ENCODE data around the gene OTUD5. TPM values are rescaled to one million over a fixed set of nuclear protein-coding genes. Genes with fewer than 3 reads are reported as not detected.

The OTUD5 gene
- total RNA-seq, 2 donors from 2014 or later: 91.0 to 91.6 TPM

DNA sequence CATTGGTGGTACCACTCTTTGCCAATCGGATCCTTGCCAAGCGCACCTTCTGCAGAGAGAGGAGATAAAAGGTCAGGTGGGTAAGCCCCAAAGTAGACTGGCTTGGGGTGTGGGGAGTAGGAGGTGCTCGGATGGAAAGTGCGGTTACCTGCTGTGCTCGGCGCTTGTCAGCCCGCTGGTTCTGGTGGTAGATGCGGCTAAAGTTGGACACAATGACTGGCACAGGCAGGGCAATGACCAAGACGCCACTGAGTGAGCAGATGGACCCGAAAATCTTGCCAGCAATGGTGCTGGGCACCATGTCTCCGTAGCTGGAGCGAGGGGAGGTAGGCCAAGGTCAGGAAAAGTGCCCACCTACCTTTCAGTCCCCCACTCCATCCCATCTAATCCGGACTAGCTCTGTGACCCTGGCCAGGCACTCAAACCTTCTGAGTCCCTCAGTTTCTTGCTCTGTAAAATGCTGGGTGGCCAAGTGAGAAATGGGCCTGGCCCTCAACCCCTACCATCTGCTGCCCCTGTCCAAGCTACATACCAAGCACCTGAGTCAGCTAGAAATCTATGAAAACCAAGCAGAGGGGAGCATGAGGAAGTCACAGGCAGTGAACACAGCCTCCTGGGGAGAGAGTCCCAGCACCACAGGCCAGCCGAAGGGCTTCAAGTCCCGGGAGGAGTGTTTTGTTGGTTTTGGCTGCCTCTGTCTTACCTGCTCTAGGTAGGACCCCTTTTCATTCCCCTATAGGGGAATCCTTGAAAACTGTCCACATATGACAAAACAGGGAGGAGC, 9.6 kb upstream of the OTUD5 start:
- H3K4me3 Mint-ChIP-seq: no peak overlapping the region
- H3K36me3 Mint-ChIP-seq (ENCODE audit: low read depth): no peaks in the 10 kb centered on the region
- no peak for ATAC-seq
- H3K27me3 Mint-ChIP-seq: no peaks in the 10 kb centered on the region
- H3K27ac Mint-ChIP-seq: peak overlapping the region; percentile 41
- DNase-seq: no peak
- H3K9me3 ChIP-seq (ENCODE audit: control insufficient read depth, low read length, poor library complexity, severe bottlenecking): no peaks in the 10 kb centered on the region
- H3K4me1 Mint-ChIP-seq: peaks cover 2% of the 10 kb centered on the region

DNA sequence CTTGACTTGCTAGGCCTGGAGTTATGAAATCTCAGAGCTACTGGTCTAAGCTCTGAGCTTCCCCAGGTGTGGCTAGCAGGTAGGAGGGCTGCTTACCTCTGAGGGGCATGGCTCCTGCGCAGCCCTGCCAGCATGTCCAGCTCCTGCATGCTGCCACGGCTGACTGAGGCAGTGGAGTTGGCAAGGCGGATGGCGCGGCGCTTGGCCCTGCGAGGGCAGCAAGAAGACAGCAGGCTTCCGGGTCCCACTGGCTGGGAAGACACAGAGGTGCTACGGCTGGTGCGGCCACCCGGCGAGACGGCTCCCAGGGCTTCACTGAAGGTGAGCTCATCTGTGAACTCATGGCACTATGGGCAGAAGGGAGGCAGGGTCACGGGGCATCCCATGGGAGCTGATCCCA, 8.6 kb upstream of the OTUD5 start:
- H3K4me3 Mint-ChIP-seq: no peak overlapping the region
- no peaks in the 10 kb centered on the region for H3K27me3 Mint-ChIP-seq
- H3K9me3 ChIP-seq (ENCODE audit: control insufficient read depth, low read length, poor library complexity, severe bottlenecking): no peaks in the 10 kb centered on the region
- no peak for ATAC-seq
- peaks cover 4% of the 10 kb centered on the region for H3K4me1 Mint-ChIP-seq
- DNase-seq: no peak
- no peak overlapping the region for H3K27ac Mint-ChIP-seq
- no peaks in the 10 kb centered on the region for H3K36me3 Mint-ChIP-seq (ENCODE audit: low read depth)

DNA sequence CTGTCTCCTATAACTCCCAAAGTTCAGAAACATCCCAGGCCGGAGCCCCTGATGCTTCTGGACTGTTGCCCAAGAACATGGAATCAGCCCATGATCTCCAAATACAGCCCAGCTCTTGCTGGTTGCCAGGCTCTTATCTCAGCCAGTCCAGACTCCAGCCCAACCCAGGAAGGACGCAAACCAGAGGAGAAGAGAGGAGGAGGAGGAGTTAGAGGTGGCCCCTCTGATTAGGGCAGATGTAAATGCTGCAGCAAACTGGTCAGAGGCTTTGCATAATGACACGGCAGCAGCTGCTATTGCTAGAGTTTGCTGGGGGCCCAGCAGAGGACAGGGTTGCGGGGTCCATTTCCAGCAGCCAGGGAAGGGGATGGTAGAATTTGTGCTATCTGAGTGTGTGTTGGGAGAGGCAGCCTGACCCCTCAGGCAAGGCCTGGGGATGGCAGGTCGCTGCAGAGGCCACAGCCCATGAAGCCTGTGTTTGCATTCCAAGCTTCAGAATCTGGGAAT, 4.2 kb upstream of the OTUD5 start:
- Mint-ChIP-seq H3K27me3 (no peaks in the 10 kb centered on the region), H3K27ac (no peak overlapping the region), H3K4me3 (no peak overlapping the region), H3K4me1 (peaks cover 11% of the 10 kb centered on the region), H3K36me3 (ENCODE audit: low read depth) (no peaks in the 10 kb centered on the region)
- no peaks in the 10 kb centered on the region for H3K9me3 ChIP-seq (ENCODE audit: control insufficient read depth, low read length, poor library complexity, severe bottlenecking)
- DNase-seq (no peak), ATAC-seq (no peak)

GRCh38 chrX:48960291-48960690, 2.9 kb upstream of the OTUD5 start:
- no peak overlapping the region for H3K27ac Mint-ChIP-seq
- peaks cover 15% of the 10 kb centered on the region for H3K4me1 Mint-ChIP-seq
- H3K27me3 Mint-ChIP-seq: no peaks in the 10 kb centered on the region
- no peak overlapping the region for H3K4me3 Mint-ChIP-seq
- no peak for ATAC-seq
- DNase-seq: no peak
- H3K9me3 ChIP-seq (ENCODE audit: control insufficient read depth, low read length, poor library complexity, severe bottlenecking): no peaks in the 10 kb centered on the region
- H3K36me3 Mint-ChIP-seq (ENCODE audit: low read depth): no peaks in the 10 kb centered on the region

DNA sequence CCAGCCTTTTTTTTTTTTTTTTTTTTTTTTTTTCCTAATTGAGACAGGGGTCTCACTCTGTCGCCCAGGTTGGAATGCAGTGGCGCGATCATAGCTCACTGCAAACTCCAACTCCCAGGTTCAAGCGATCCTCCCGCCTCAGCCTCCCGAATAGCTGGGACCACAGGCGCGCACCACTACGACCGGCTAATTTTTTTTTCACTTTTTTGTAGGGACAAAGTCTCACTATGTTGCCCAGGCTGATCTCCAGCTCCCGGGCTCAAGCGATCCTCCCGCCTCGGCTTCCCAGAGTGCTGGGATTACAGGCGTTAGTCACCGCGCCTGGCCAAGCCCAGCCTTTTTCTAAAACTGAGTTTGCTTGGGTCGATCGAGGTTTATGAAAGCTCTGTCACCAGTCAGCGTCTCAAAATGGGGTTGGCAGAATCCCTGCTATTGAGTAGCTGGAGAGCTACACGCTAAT, 1.3 kb upstream of the OTUD5 start:
- Mint-ChIP-seq H3K4me1 (peaks cover 21% of the 10 kb centered on the region), H3K36me3 (ENCODE audit: low read depth) (no peaks in the 10 kb centered on the region), H3K4me3 (peak overlapping the region; percentile 91), H3K27ac (peak overlapping the region; percentile 96), H3K27me3 (no peaks in the 10 kb centered on the region)
- ATAC-seq: no peak
- no peaks in the 10 kb centered on the region for H3K9me3 ChIP-seq (ENCODE audit: control insufficient read depth, low read length, poor library complexity, severe bottlenecking)
- no peak for DNase-seq

GRCh38 chrX:48957827-48958634, 624 bp upstream of the OTUD5 start:
- Mint-ChIP-seq H3K4me1 (peaks cover 23% of the 10 kb centered on the region), H3K4me3 (peak overlapping the region; percentile 91), H3K36me3 (ENCODE audit: low read depth) (no peaks in the 10 kb centered on the region), H3K27me3 (no peaks in the 10 kb centered on the region), H3K27ac (peak overlapping the region; percentile 96)
- no peaks in the 10 kb centered on the region for H3K9me3 ChIP-seq (ENCODE audit: control insufficient read depth, low read length, poor library complexity, severe bottlenecking)
- DNase-seq (peak; percentile 84 to 92 (median 86)), ATAC-seq (peak; percentile 82)

GRCh38 chrX:48956728-48957414, 536 bp downstream of the OTUD5 start:
- H3K4me1 Mint-ChIP-seq: peaks cover 29% of the 10 kb centered on the region

DNA sequence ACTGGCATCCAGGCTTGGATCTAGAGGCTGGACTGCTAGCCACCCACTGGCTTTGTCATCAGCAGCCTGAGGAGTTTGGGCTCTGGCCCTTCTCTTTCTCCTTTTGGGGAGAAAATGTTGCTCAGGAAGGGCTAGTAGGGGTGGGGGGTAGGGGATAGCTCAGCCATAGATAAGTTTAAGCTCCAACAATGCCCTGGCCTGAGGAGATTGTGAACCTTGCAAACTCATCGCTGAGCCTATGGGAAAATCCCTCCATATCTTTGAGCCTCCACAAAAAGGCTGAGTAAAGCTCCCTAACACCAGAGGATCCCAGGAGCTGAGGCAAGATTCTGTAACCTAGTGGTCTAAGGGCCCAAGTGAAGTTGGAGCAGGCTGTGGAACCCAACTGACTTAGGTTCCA, 8.8 kb downstream of the OTUD5 start:
- Mint-ChIP-seq H3K27me3 (no peaks in the 10 kb centered on the region), H3K4me3 (no peak overlapping the region), H3K36me3 (ENCODE audit: low read depth) (peaks cover 2% of the 10 kb centered on the region), H3K4me1 (peaks cover 19% of the 10 kb centered on the region), H3K27ac (peak overlapping the region; percentile 79)
- H3K9me3 ChIP-seq (ENCODE audit: control insufficient read depth, low read length, poor library complexity, severe bottlenecking): no peaks in the 10 kb centered on the region
- ATAC-seq: no peak
- no peak for DNase-seq

More at GRCh38 chrX:48956728-48957414, 536 bp downstream of the OTUD5 start:
- peak; percentile 39 for ATAC-seq
- Mint-ChIP-seq H3K4me3 (peak overlapping the region; percentile 91), H3K36me3 (ENCODE audit: low read depth) (no peaks in the 10 kb centered on the region), H3K27me3 (no peaks in the 10 kb centered on the region), H3K27ac (peak overlapping the region; percentile 96)
- peak; percentile 49 to 56 (median 49) for DNase-seq
- H3K9me3 ChIP-seq (ENCODE audit: control insufficient read depth, low read length, poor library complexity, severe bottlenecking): no peaks in the 10 kb centered on the region

DNA sequence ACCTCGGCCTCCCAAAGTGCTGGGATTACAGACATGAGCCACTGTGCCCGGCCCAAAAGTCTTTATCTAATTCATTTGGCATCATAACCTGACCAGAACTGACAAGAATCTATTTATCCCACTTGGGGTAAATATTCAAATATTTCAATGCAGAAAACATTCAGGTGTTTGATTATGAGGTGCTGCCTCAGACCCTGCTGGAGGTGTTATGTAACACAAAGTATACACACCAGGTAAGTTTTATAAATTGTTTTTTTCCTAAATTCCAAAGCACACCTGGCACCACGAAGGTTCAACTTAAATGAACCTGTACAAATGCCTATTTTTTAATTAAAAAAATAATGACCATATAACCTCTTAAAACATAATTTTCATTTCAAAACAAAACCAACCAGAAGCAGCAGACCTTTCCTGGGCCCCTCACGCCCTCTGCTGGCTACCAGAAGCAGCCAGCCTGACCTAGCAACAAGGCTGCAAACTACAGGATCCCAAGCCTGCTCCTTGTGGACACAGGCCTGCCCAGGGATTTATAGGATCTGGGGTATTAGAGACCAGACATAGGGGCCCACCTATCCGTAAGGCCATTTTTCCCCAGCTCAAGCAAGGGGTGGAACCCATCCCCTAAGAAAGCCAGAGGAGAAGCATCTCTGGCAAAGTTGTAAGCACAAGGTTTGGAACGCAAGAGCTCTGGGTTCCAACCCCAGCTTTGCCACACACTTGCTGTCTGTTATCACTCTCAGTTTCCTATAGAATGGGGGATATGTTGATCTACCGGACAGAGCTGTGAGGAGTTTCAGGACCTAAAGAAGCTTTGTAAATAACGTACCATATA, 11.7 kb downstream of the OTUD5 start:
- peaks cover 28% of the 10 kb centered on the region for H3K4me1 Mint-ChIP-seq
- ATAC-seq (peak; percentile 67), DNase-seq (peak; percentile 30 to 33 (median 32))
- H3K36me3 Mint-ChIP-seq (ENCODE audit: low read depth): peaks cover 2% of the 10 kb centered on the region
- no peaks in the 10 kb centered on the region for H3K27me3 Mint-ChIP-seq
- no peaks in the 10 kb centered on the region for H3K9me3 ChIP-seq (ENCODE audit: control insufficient read depth, low read length, poor library complexity, severe bottlenecking)
- H3K27ac Mint-ChIP-seq: peak overlapping the region; percentile 87
- H3K4me3 Mint-ChIP-seq: no peak overlapping the region

GRCh38 chrX:48942895-48943294, 14.5 kb downstream of the OTUD5 start:
- H3K4me3 Mint-ChIP-seq: peak overlapping the region; percentile 80
- H3K27ac Mint-ChIP-seq: peak overlapping the region; percentile 89
- H3K4me1 Mint-ChIP-seq: peaks cover 47% of the 10 kb centered on the region
- H3K27me3 Mint-ChIP-seq: no peaks in the 10 kb centered on the region
- ATAC-seq: no peak
- DNase-seq: no peak
- H3K9me3 ChIP-seq (ENCODE audit: control insufficient read depth, low read length, poor library complexity, severe bottlenecking): no peaks in the 10 kb centered on the region
- H3K36me3 Mint-ChIP-seq (ENCODE audit: low read depth): no peaks in the 10 kb centered on the region

GRCh38 chrX:48940404-48940955, 16.9 kb downstream of the OTUD5 start:
- H3K27me3 Mint-ChIP-seq: no peaks in the 10 kb centered on the region
- peak overlapping the region; percentile 76 for H3K4me3 Mint-ChIP-seq
- no peaks in the 10 kb centered on the region for H3K9me3 ChIP-seq (ENCODE audit: control insufficient read depth, low read length, poor library complexity, severe bottlenecking)
- ATAC-seq: no peak
- peak overlapping the region; percentile 100 for H3K27ac Mint-ChIP-seq
- H3K4me1 Mint-ChIP-seq: peaks cover 50% of the 10 kb centered on the region
- no peak for DNase-seq
- H3K36me3 Mint-ChIP-seq (ENCODE audit: low read depth): no peaks in the 10 kb centered on the region

Data from T-helper 17 cell (primary cell).